Prostate gland (tissue), 2 donors: ENCODE data around the gene LEUTX.

Source experiments
- POLR2AphosphoS5 ChIP-seq: sonication (generic); formaldehyde crosslinking; IDR thresholded peaks from one replicate; pipeline ENCODE4 v1.6.1; 2017; ENCODE audit warnings: antibody characterized with exemption
- TF ChIP-seq, protein P1 (sequence below), 4 experiments: fragments of 200-600 bp in 2 of 4; fragments of 450-650 bp in 2 of 4; sonication (generic) in 2 of 4; IDR thresholded peaks; 1 replicate in 3 of 4; 2 replicates in 1 of 4; pipeline ENCODE4 v1.5.1; 2016 to 2019; ENCODE audit warnings: antibody characterized with exemption in 4 of 4, mild to moderate bottlenecking in 2 of 4, moderate library complexity in 2 of 4

DNA sequence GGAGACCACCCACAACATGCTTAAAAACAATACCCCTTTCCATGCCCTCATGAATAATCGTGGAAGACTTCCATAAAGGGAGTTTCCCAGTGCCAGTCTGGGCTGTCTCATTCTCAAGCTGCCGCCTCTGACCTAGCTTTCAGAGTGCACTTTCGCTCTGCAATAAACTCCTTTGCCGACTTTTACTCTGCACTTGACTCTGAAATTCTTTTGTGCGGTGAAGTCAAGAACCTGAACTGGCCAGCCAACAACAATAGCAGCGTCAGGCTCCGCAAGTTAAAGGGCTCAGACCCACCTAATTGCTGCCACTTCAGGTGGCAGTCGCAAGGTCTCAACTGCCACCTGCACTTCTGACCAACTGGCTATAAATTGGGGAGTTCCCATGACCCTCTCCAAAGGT is 10.3 kb upstream of the LEUTX start:
- TF ChIP-seq, protein P1, sequence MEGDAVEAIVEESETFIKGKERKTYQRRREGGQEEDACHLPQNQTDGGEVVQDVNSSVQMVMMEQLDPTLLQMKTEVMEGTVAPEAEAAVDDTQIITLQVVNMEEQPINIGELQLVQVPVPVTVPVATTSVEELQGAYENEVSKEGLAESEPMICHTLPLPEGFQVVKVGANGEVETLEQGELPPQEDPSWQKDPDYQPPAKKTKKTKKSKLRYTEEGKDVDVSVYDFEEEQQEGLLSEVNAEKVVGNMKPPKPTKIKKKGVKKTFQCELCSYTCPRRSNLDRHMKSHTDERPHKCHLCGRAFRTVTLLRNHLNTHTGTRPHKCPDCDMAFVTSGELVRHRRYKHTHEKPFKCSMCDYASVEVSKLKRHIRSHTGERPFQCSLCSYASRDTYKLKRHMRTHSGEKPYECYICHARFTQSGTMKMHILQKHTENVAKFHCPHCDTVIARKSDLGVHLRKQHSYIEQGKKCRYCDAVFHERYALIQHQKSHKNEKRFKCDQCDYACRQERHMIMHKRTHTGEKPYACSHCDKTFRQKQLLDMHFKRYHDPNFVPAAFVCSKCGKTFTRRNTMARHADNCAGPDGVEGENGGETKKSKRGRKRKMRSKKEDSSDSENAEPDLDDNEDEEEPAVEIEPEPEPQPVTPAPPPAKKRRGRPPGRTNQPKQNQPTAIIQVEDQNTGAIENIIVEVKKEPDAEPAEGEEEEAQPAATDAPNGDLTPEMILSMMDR (IDR thresholded peaks at IDR 0.05): no peak
- no peak for TF ChIP-seq POLR2AphosphoS5
